Ovary (tissue), 3 donors: ENCODE data around the gene CRAT.

Source experiments
- POLR2A ChIP-seq: fragments of 450-650 bp; IDR thresholded peaks from one replicate; pipeline ENCODE4 v1.6.1; 2017; ENCODE audit warnings: antibody characterized with exemption, mild to moderate bottlenecking, moderate library complexity
- TF ChIP-seq, protein P1 (sequence below), 3 donors: fragments of 450-650 bp in 2 of 3; fragments of 200-600 bp in 1 of 3; IDR thresholded peaks; one replicate each; pipeline versions ENCODE4 v1.5.1 to v1.8.0; 2016 to 2022; ENCODE audit warnings: antibody characterized with exemption in 3 of 3, mild to moderate bottlenecking in 1 of 3
- donor health status: DM: no; HTN: no; CAD: no.

GRCh38 chr9:129098328-129098727 is 12.3 kb downstream of the CRAT start:
- TF ChIP-seq POLR2A, result no peak
- TF ChIP-seq, protein P1, sequence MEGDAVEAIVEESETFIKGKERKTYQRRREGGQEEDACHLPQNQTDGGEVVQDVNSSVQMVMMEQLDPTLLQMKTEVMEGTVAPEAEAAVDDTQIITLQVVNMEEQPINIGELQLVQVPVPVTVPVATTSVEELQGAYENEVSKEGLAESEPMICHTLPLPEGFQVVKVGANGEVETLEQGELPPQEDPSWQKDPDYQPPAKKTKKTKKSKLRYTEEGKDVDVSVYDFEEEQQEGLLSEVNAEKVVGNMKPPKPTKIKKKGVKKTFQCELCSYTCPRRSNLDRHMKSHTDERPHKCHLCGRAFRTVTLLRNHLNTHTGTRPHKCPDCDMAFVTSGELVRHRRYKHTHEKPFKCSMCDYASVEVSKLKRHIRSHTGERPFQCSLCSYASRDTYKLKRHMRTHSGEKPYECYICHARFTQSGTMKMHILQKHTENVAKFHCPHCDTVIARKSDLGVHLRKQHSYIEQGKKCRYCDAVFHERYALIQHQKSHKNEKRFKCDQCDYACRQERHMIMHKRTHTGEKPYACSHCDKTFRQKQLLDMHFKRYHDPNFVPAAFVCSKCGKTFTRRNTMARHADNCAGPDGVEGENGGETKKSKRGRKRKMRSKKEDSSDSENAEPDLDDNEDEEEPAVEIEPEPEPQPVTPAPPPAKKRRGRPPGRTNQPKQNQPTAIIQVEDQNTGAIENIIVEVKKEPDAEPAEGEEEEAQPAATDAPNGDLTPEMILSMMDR (IDR thresholded peaks at IDR 0.05), result no peak
